SK-N-SH treated with all-trans-retinoic acid at 6 μM for 48 hours (cell line): Measurements from ENCODE around the gene C1QTNF2.
"Not testable (repeated sequence)": the region's sequence is repeated elsewhere in the genome, so short reads cannot be mapped to it uniquely, and the experiment has no call there.

Source experiments
- ATAC-seq: fragments of 200-7000 bp; cut with Tn5 transposase; 3 replicates; pipeline ENCODE4 v1.9.1; 2020; ENCODE audit warnings: mild to moderate bottlenecking, moderate library complexity
- BACH2 ChIP-seq: fragments of 250-450 bp; sonication (Bioruptor Pico); IDR thresholded peaks from 2 replicates; pipeline ENCODE4 v1.9.0; 2021; ENCODE audit warnings: mild to moderate bottlenecking, borderline replicate concordance
- CSDC2 ChIP-seq: fragments of 250-450 bp; sonication (Bioruptor Pico); IDR thresholded peaks from 2 replicates; pipeline ENCODE4 v1.5.0; 2020; ENCODE audit warnings: mild to moderate bottlenecking, moderate library complexity
- CSRNP3 ChIP-seq: fragments of 250-450 bp; sonication (Bioruptor Pico); IDR thresholded peaks from 2 replicates; pipeline ENCODE4 v1.5.1; 2021; ENCODE audit warnings: mild to moderate bottlenecking, moderate library complexity
- ESRRG ChIP-seq: fragments of 250-450 bp; sonication (Bioruptor Pico); IDR thresholded peaks from 2 replicates; pipeline ENCODE4 v1.6.1; 2021; ENCODE audit warnings: mild to moderate bottlenecking
- GLIS3 ChIP-seq: fragments of 250-450 bp; sonication (Bioruptor Pico); IDR thresholded peaks from 2 replicates; pipeline ENCODE4 v1.5.0; 2020; ENCODE audit warnings: mild to moderate bottlenecking, moderate library complexity
- OSR1 ChIP-seq: fragments of 250-450 bp; sonication (Bioruptor Pico); IDR thresholded peaks from 2 replicates; pipeline ENCODE4 v1.8.0; 2022; ENCODE audit warnings: moderate library complexity, mild to moderate bottlenecking, inconsistent platforms
- PATZ1 ChIP-seq: fragments of 250-450 bp; sonication (Bioruptor Pico); IDR thresholded peaks from 2 replicates; pipeline ENCODE4 v1.8.0; 2020; ENCODE audit warnings: mild to moderate bottlenecking, moderate library complexity, borderline replicate concordance
- POU6F1 ChIP-seq: fragments of 250-450 bp; sonication (Bioruptor Pico); IDR thresholded peaks from 2 replicates; pipeline ENCODE4 v1.8.0; 2021; ENCODE audit warnings: low read depth, mild to moderate bottlenecking, moderate library complexity, borderline replicate concordance
- PPARA ChIP-seq: fragments of 250-450 bp; sonication (Bioruptor Pico); IDR thresholded peaks from 2 replicates; pipeline ENCODE4 v1.5.0; 2020; ENCODE audit warnings: mild to moderate bottlenecking, borderline replicate concordance
- SNAI2 ChIP-seq: fragments of 250-450 bp; sonication (Bioruptor Pico); IDR thresholded peaks from 2 replicates; pipeline ENCODE4 v1.5.0; 2020; ENCODE audit warnings: mild to moderate bottlenecking, moderate library complexity
- TOX ChIP-seq: fragments of 250-450 bp; sonication (Bioruptor Pico); IDR thresholded peaks from 2 replicates; pipeline ENCODE4 v1.8.0; 2021; ENCODE audit warnings: mild to moderate bottlenecking, moderate library complexity, borderline replicate concordance
- TSHZ2 ChIP-seq: fragments of 250-450 bp; sonication (Bioruptor Pico); IDR thresholded peaks from 2 replicates; pipeline ENCODE4 v1.5.0; 2020; ENCODE audit warnings: mild to moderate bottlenecking, moderate library complexity
- ZFP3 ChIP-seq: fragments of 250-450 bp; sonication (Bioruptor Pico); IDR thresholded peaks from 2 replicates; pipeline ENCODE4 v1.5.0; 2020; ENCODE audit warnings: mild to moderate bottlenecking, moderate library complexity
- ZFP30 ChIP-seq: fragments of 450-650 bp; formaldehyde crosslinking; IDR thresholded peaks from 2 replicates; pipeline ENCODE4 v1.5.0; 2022; ENCODE audit warnings: mild to moderate bottlenecking, moderate library complexity
- ZNF565 ChIP-seq: fragments of 450-650 bp; formaldehyde crosslinking; conservative IDR thresholded peaks from 2 replicates; pipeline ENCODE4 v1.5.0; 2020; ENCODE audit warnings: low read depth, mild to moderate bottlenecking, moderate library complexity
- ZNF70 ChIP-seq: fragments of 450-650 bp; formaldehyde crosslinking; IDR thresholded peaks from 2 replicates; pipeline ENCODE4 v1.5.0; 2020; ENCODE audit warnings: mild to moderate bottlenecking, moderate library complexity
- ZNF8 ChIP-seq: fragments of 450-650 bp; formaldehyde crosslinking; IDR thresholded peaks from 2 replicates; pipeline ENCODE4 v1.5.0; 2020; ENCODE audit warnings: mild to moderate bottlenecking, moderate library complexity

Gene C1QTNF2

GRCh38 chr5:160342413-160342941 is 27.9 kb downstream of the C1QTNF2 start:
- TF ChIP-seq PPARA (no peak), GLIS3 (no peak), TSHZ2 (no peak)
- TF ChIP-seq, all 23 proteins: peak for 0
- no peak for ATAC-seq

GRCh38 chr5:160341309-160341870 is 29.0 kb downstream of the C1QTNF2 start:
- TF ChIP-seq PATZ1 (CRISPR knock-in tag) (no peak), ZFP3 (CRISPR knock-in tag) (no peak), CSRNP3 (CRISPR knock-in tag) (no peak), CSDC2 (CRISPR knock-in tag) (no peak), BACH2 (no peak), ZFP30 (CRISPR knock-in tag) (no peak), ZNF8 (CRISPR knock-in tag) (no peak), SNAI2 (CRISPR knock-in tag) (no peak), POU6F1 (CRISPR knock-in tag) (no peak), PPARA (no peak), ZNF70 (CRISPR knock-in tag) (no peak), ESRRG (CRISPR knock-in tag) (no peak), OSR1 (no peak)
- ATAC-seq, result no peak

- not testable (repeated sequence) for ATAC-seq
These were observed 29.9 kb downstream of the C1QTNF2 start for GRCh38 chr5:160340513-160340912.

- no peak for ATAC-seq
- TF ChIP-seq SNAI2 (CRISPR knock-in tag), result no peak
- TF ChIP-seq PPARA, result no peak
- no peak for TF ChIP-seq TSHZ2
- TF ChIP-seq TOX (CRISPR knock-in tag), result no peak
- TF ChIP-seq BACH2, result no peak
- no peak for TF ChIP-seq ZNF565 (CRISPR knock-in tag)
- no peak for TF ChIP-seq GLIS3
- no peak for TF ChIP-seq POU6F1 (CRISPR knock-in tag)
- TF ChIP-seq PATZ1 (CRISPR knock-in tag), result no peak
- TF ChIP-seq ZNF8 (CRISPR knock-in tag), result no peak
These were observed 30.9 kb downstream of the C1QTNF2 start for GRCh38 chr5:160339406-160340130.

- not testable (repeated sequence) for ATAC-seq
These were observed 35.7 kb downstream of the C1QTNF2 start for GRCh38 chr5:160334716-160335115.
